ENCODE measurements around the gene WWTR1. TPM values are rescaled to one million over a fixed set of nuclear protein-coding genes. Genes with fewer than 3 reads are reported as not detected.

Gene WWTR1
- total and polyA plus RNA-seq, 2 experiments from 2014 or later, result 25.1 to 26.2 TPM

- H3K4me1 Mint-ChIP-seq, result peaks cover 25% of the 10 kb centered on the region
These were observed 9.3 kb downstream of the WWTR1 start for GRCh38 chr3:149648525-149648924.

More at GRCh38 chr3:149648525-149648924, 9.3 kb downstream of the WWTR1 start:
- Histone ChIP-seq H4K20me1 (replicated peaks; ENCODE audit: insufficient read depth) (peaks cover 21% of the 10 kb centered on the region; the same call in 1 of the 2 replicates), H3F3A (replicated peaks; ENCODE audit: low read depth) (no peaks in the 10 kb centered on the region), H2AFZ (no peak overlapping the region), H3K27ac (ENCODE audit: low read depth) (no peak overlapping the region), H3K27me3 (ENCODE audit: insufficient read depth) (no peaks in the 10 kb centered on the region), H3K4me3 (no peak overlapping the region), H3K36me3 (ENCODE audit: insufficient read depth) (peaks cover 14% of the 10 kb centered on the region; the same call in 1 of the 2 replicates), H3K4me2 (no peak overlapping the region), H3K79me2 (replicated peaks; ENCODE audit: insufficient read depth) (peaks cover 99% of the 10 kb centered on the region), H3K9me2 (ENCODE audit: insufficient read depth) (no peaks in the 10 kb centered on the region), H3K4me1 (ENCODE audit: insufficient read depth) (peaks cover 10% of the 10 kb centered on the region)
- peaks cover 2% of the 10 kb centered on the region for H3K27me3 Mint-ChIP-seq (ENCODE audit: insufficient read depth, low read depth, poor library complexity)
- no peak overlapping the region for H3K27ac Mint-ChIP-seq
- no peaks in the 10 kb centered on the region for H3K9me3 Mint-ChIP-seq
- ATAC-seq (no peak), DNase-seq (ENCODE audit: low spot score) (no peak)
- no peak overlapping the region for H3K4me3 Mint-ChIP-seq
- TF ChIP-seq, protein P1, sequence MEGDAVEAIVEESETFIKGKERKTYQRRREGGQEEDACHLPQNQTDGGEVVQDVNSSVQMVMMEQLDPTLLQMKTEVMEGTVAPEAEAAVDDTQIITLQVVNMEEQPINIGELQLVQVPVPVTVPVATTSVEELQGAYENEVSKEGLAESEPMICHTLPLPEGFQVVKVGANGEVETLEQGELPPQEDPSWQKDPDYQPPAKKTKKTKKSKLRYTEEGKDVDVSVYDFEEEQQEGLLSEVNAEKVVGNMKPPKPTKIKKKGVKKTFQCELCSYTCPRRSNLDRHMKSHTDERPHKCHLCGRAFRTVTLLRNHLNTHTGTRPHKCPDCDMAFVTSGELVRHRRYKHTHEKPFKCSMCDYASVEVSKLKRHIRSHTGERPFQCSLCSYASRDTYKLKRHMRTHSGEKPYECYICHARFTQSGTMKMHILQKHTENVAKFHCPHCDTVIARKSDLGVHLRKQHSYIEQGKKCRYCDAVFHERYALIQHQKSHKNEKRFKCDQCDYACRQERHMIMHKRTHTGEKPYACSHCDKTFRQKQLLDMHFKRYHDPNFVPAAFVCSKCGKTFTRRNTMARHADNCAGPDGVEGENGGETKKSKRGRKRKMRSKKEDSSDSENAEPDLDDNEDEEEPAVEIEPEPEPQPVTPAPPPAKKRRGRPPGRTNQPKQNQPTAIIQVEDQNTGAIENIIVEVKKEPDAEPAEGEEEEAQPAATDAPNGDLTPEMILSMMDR (conservative IDR thresholded peaks at IDR 0.05; ENCODE audit: low read depth in 2 of 2), result no peak
- TF ChIP-seq ZNF114 (CRISPR knock-in tag; IDR thresholded peaks at IDR 0.05), result no peak
- no peak for TF ChIP-seq JUNB (IDR thresholded peaks at IDR 0.05; ENCODE audit: unreplicated experiment)
- no peak for TF ChIP-seq STAT1 (IDR thresholded peaks at IDR 0.05; ENCODE audit: unreplicated experiment)
- no peak for TF ChIP-seq EZH2phosphoT487 (IDR thresholded peaks at IDR 0.05; ENCODE audit: unreplicated experiment)
- TF ChIP-seq, protein P2, sequence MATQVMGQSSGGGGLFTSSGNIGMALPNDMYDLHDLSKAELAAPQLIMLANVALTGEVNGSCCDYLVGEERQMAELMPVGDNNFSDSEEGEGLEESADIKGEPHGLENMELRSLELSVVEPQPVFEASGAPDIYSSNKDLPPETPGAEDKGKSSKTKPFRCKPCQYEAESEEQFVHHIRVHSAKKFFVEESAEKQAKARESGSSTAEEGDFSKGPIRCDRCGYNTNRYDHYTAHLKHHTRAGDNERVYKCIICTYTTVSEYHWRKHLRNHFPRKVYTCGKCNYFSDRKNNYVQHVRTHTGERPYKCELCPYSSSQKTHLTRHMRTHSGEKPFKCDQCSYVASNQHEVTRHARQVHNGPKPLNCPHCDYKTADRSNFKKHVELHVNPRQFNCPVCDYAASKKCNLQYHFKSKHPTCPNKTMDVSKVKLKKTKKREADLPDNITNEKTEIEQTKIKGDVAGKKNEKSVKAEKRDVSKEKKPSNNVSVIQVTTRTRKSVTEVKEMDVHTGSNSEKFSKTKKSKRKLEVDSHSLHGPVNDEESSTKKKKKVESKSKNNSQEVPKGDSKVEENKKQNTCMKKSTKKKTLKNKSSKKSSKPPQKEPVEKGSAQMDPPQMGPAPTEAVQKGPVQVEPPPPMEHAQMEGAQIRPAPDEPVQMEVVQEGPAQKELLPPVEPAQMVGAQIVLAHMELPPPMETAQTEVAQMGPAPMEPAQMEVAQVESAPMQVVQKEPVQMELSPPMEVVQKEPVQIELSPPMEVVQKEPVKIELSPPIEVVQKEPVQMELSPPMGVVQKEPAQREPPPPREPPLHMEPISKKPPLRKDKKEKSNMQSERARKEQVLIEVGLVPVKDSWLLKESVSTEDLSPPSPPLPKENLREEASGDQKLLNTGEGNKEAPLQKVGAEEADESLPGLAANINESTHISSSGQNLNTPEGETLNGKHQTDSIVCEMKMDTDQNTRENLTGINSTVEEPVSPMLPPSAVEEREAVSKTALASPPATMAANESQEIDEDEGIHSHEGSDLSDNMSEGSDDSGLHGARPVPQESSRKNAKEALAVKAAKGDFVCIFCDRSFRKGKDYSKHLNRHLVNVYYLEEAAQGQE (IDR thresholded peaks at IDR 0.05; ENCODE audit: unreplicated experiment), result no peak
- no peak for TF ChIP-seq ETS1 (IDR thresholded peaks at IDR 0.05)
- TF ChIP-seq EZH2 (IDR thresholded peaks at IDR 0.05; ENCODE audit: low read depth, unreplicated experiment), result no peak
- TF ChIP-seq ZNF331 (CRISPR knock-in tag; IDR thresholded peaks at IDR 0.05; ENCODE audit: low read depth), result no peak
- TF ChIP-seq, protein P3, sequence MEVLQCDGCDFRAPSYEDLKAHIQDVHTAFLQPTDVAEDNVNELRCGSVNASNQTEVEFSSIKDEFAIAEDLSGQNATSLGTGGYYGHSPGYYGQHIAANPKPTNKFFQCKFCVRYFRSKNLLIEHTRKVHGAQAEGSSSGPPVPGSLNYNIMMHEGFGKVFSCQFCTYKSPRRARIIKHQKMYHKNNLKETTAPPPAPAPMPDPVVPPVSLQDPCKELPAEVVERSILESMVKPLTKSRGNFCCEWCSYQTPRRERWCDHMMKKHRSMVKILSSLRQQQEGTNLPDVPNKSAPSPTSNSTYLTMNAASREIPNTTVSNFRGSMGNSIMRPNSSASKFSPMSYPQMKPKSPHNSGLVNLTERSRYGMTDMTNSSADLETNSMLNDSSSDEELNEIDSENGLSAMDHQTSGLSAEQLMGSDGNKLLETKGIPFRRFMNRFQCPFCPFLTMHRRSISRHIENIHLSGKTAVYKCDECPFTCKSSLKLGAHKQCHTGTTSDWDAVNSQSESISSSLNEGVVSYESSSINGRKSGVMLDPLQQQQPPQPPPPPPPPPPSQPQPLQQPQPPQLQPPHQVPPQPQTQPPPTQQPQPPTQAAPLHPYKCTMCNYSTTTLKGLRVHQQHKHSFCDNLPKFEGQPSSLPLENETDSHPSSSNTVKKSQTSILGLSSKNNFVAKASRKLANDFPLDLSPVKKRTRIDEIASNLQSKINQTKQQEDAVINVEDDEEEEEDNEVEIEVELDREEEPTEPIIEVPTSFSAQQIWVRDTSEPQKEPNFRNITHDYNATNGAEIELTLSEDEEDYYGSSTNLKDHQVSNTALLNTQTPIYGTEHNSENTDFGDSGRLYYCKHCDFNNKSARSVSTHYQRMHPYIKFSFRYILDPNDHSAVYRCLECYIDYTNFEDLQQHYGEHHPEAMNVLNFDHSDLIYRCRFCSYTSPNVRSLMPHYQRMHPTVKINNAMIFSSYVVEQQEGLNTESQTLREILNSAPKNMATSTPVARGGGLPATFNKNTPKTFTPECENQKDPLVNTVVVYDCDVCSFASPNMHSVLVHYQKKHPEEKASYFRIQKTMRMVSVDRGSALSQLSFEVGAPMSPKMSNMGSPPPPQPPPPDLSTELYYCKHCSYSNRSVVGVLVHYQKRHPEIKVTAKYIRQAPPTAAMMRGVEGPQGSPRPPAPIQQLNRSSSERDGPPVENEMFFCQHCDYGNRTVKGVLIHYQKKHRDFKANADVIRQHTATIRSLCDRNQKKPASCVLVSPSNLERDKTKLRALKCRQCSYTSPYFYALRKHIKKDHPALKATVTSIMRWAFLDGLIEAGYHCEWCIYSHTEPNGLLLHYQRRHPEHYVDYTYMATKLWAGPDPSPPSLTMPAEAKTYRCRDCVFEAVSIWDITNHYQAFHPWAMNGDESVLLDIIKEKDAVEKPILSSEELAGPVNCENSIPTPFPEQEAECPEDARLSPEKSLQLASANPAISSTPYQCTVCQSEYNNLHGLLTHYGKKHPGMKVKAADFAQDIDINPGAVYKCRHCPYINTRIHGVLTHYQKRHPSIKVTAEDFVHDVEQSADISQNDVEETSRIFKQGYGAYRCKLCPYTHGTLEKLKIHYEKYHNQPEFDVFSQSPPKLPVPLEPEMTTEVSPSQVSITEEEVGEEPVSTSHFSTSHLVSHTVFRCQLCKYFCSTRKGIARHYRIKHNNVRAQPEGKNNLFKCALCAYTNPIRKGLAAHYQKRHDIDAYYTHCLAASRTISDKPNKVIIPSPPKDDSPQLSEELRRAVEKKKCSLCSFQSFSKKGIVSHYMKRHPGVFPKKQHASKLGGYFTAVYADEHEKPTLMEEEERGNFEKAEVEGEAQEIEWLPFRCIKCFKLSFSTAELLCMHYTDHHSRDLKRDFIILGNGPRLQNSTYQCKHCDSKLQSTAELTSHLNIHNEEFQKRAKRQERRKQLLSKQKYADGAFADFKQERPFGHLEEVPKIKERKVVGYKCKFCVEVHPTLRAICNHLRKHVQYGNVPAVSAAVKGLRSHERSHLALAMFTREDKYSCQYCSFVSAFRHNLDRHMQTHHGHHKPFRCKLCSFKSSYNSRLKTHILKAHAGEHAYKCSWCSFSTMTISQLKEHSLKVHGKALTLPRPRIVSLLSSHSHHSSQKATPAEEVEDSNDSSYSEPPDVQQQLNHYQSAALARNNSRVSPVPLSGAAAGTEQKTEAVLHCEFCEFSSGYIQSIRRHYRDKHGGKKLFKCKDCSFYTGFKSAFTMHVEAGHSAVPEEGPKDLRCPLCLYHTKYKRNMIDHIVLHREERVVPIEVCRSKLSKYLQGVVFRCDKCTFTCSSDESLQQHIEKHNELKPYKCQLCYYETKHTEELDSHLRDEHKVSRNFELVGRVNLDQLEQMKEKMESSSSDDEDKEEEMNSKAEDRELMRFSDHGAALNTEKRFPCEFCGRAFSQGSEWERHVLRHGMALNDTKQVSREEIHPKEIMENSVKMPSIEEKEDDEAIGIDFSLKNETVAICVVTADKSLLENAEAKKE (CRISPR knock-in tag; IDR thresholded peaks at IDR 0.05), result no peak
- no peak for TF ChIP-seq NANOG (IDR thresholded peaks at IDR 0.05; ENCODE audit: borderline replicate concordance)
- H3K36me3 Mint-ChIP-seq (ENCODE audit: low read depth), result peaks cover 39% of the 10 kb centered on the region

All from GM23338 (cell line).